Ovary (tissue), 9 donors: ENCODE data around the gene AOPEP. TPM values are rescaled to one million over a fixed set of nuclear protein-coding genes. Genes with fewer than 3 reads are reported as not detected.

Experiments used
- DNase-seq, 5 donors: peaks; one replicate each; pipeline ENCODE4 v3.0.0-alpha.2; 2019 to 2020
- H3K27ac ChIP-seq, 2 donors: fragments of 200-600 bp; one replicate each; pipeline versions ENCODE4 v1.5.1 to v1.8.0; 2019 to 2022
- H3K27me3 ChIP-seq: fragments of 200-600 bp; one replicate; pipeline ENCODE4 v1.8.0; 2022
- H3K36me3 ChIP-seq: fragments of 200-600 bp; sonication (generic); one replicate; pipeline ENCODE4 v1.5.1; 2019
- H3K4me1 ChIP-seq: one replicate; pipeline ENCODE4 v1.8.1; 2013; ENCODE audit warnings: mild to moderate bottlenecking, moderate library complexity; ENCODE audit not compliant: insufficient read depth
- H3K4me3 ChIP-seq: fragments of 200-600 bp; sonication (generic); one replicate; pipeline ENCODE4 v1.5.1; 2017
- H3K9me3 ChIP-seq, 2 donors: fragments of 200-600 bp in 1 of 2; sonication (generic) in 1 of 2; one replicate each; pipeline versions ENCODE4 v1.5.1 to v1.8.1; 2013 to 2019; ENCODE audit warnings: mild to moderate bottlenecking in 1 of 2, moderate library complexity in 1 of 2
- EP300 ChIP-seq: sonication (generic); formaldehyde crosslinking; IDR thresholded peaks from one replicate; pipeline ENCODE4 v1.6.1; 2017; ENCODE audit warnings: antibody characterized with exemption
- POLR2A ChIP-seq: fragments of 450-650 bp; IDR thresholded peaks from one replicate; pipeline ENCODE4 v1.6.1; 2017; ENCODE audit warnings: antibody characterized with exemption, mild to moderate bottlenecking, moderate library complexity
- WGBS, 3 donors: extraction: QIAGEN DNeasy Blood & Tissue Kit in 1 of 3; methylation state at CpG; one replicate each; pipeline versions ENCODE4 v1.1.5 to v1.1.7; 2013 to 2017; 5-methylcytosine and 5-hydroxymethylcytosine counted together
- intact Hi-C, 4 donors: fragments of 100-400 bp; cut with DNase I; formaldehyde crosslinking; loops; one replicate each; pipeline versions ENCODE4 v1.11.0 to v1.15.1; 2022 to 2023
- polyA plus RNA-seq, 2 donors: library from polyadenylated mRNA; stranded (reverse); fragments of 200-250 nt in 1 of 2; fragments of 350-450 nt in 1 of 2; fragmentation: Illumina TruSeq in 1 of 2; extraction: RNeasy Lipid Tissue Mini Kit (QIAGEN cat#74804) in 1 of 2; gene quantifications; one replicate each; pipeline ENCODE4 v1.2.3, GENCODE V29; 2013 to 2014
- total RNA-seq, 7 donors: library from RNA; depleted of rRNA in 2 of 7; stranded (reverse); fragments of >200 nt in 2 of 7; fragmentation: NEBNext Ultra II Directional in 3 of 7; extraction: Animal tissue kit (Norgen Biotek cat#: 25700) in 3 of 7; gene quantifications; one replicate each; pipeline versions ENCODE4 v1.1.0 to v1.2.4, GENCODE V29; 2016 to 2023
- TF ChIP-seq, protein P1 (sequence below), 3 donors: fragments of 450-650 bp in 2 of 3; fragments of 200-600 bp in 1 of 3; IDR thresholded peaks; one replicate each; pipeline versions ENCODE4 v1.5.1 to v1.8.0; 2016 to 2022; ENCODE audit warnings: antibody characterized with exemption in 3 of 3, mild to moderate bottlenecking in 1 of 3
- donor health status: DM: no; HTN: no; CAD: no; lungs with moderate emphysema.
- donor health status: DM: no; HTN: no; CAD: no.
- donor health status: Bipolar disorder and iron deficiency.
- donor health status: DM: yes; HTN: yes; CAD: no.
- donor health status: DM: no; HTN: no; CAD: no.
- donor health status: DM: yes; HTN: yes; CAD: no.

The AOPEP gene
- total and polyA plus RNA-seq, 9 donors: 40.0 to 141 (median 82.1) TPM

DNA sequence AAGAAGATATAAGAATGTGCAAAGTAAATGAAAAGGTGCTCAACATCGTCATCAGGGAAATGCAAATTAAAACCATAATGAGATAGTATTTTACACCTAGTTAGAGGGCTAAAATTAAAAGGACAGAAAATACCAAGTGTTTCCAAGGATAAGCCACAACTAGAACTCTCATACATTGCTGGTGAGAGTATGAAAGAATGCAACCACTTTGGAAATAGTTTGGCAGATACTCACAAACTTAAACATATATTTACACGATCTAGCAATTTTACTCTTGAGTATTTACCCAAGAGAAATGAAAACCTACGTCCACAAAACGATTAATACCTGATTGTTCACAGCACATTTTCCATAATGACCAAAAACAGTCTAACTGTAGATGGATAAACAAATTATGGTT, 51.5 kb downstream of the AOPEP start:
- no peaks in the 10 kb centered on the region for H3K9me3 ChIP-seq
- H3K36me3 ChIP-seq: no peaks in the 10 kb centered on the region
- intact Hi-C loops: loop anchor here in 1 of 4 donors (10.0 kb wide), 1 partner anchor 93 kb away; no protein-coding TSS in a partner anchor
- 91 to 95% (median 92%) methylated on average over 4 of the region's 4 CpGs for WGBS, 3 donors
- TF ChIP-seq, protein P1, sequence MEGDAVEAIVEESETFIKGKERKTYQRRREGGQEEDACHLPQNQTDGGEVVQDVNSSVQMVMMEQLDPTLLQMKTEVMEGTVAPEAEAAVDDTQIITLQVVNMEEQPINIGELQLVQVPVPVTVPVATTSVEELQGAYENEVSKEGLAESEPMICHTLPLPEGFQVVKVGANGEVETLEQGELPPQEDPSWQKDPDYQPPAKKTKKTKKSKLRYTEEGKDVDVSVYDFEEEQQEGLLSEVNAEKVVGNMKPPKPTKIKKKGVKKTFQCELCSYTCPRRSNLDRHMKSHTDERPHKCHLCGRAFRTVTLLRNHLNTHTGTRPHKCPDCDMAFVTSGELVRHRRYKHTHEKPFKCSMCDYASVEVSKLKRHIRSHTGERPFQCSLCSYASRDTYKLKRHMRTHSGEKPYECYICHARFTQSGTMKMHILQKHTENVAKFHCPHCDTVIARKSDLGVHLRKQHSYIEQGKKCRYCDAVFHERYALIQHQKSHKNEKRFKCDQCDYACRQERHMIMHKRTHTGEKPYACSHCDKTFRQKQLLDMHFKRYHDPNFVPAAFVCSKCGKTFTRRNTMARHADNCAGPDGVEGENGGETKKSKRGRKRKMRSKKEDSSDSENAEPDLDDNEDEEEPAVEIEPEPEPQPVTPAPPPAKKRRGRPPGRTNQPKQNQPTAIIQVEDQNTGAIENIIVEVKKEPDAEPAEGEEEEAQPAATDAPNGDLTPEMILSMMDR (IDR thresholded peaks at IDR 0.05): no peak
- H3K27me3 ChIP-seq: no peaks in the 10 kb centered on the region
- no peak overlapping the region for H3K27ac ChIP-seq
- no peak for DNase-seq
- no peak overlapping the region for H3K4me3 ChIP-seq
- peaks cover 2% of the 10 kb centered on the region for H3K4me1 ChIP-seq

DNA sequence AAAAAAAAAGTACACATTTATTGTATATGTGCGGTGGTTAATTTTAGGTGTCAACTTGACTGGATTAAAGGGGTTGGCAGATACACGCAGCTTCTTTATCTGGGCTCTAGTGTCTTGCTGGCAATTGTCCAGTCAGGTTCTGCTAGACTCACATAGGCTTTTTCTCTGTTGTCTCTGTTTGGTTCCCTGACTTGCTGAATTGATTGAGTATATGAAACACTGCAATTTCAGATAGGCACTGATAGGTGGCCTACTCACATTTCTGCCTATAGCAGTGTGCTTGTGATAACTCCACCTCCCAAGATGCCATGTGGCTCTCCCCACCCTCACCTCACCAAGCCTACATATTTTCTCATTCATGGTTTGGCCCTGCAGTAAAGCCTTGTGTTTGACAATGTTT, 52.5 kb downstream of the AOPEP start:
- no peaks in the 10 kb centered on the region for H3K36me3 ChIP-seq
- no peaks in the 10 kb centered on the region for H3K9me3 ChIP-seq
- DNase-seq: no peak
- H3K4me1 ChIP-seq: peaks cover 3% of the 10 kb centered on the region
- H3K27ac ChIP-seq: no peak overlapping the region
- no peaks in the 10 kb centered on the region for H3K27me3 ChIP-seq
- TF ChIP-seq POLR2A (no peak), EP300 (no peak)
- TF ChIP-seq, protein P1 (IDR thresholded peaks at IDR 0.05): no peak
- WGBS, 3 donors: 78 to 86% (median 82%) methylated on average over 2 of the region's 2 CpGs
- intact Hi-C loops: loop anchor here in 1 of 4 donors (10.0 kb wide), 1 partner anchor 94 kb away; no protein-coding TSS in a partner anchor
- no peak overlapping the region for H3K4me3 ChIP-seq

DNA sequence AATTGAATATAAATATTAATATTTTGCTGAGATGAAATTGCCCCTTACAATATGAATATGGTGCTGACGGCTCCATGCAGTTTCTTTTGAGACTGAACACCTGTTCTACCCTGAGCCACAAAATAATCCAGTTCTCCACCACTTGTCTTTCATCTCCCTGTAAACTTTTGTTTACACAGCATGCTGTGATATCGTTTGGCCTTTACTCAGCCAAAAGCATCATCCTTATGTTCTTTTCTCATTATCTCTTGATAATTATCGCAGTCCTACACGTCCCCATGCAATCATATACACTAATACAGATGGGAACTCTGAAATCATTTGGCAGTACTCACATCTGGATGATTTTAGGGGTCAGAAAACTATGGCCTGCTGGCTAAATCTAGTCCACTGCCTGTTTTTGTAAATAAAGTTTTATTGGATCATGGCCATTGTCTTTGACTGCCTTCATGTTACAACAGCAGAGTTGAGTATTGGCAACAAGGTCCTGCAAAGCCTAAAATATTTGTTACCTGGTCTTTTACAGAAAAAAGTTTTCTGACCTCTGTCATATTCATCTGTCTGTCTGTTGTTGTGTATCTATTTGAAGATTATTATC, 53.3 kb downstream of the AOPEP start:
- intact Hi-C loops: loop anchor here in 2 of 4 donors (5.0 to 10.0 kb wide), 3 partner anchors 95 to 348 kb away; no protein-coding TSS in a partner anchor
- Histone ChIP-seq H3K27me3 (no peaks in the 10 kb centered on the region), H3K36me3 (no peaks in the 10 kb centered on the region), H3K4me1 (peaks cover 3% of the 10 kb centered on the region), H3K27ac (no peak overlapping the region), H3K9me3 (no peaks in the 10 kb centered on the region), H3K4me3 (no peak overlapping the region)
- TF ChIP-seq EP300: no peak
- TF ChIP-seq, protein P1 (IDR thresholded peaks at IDR 0.05): no peak
- no peak for TF ChIP-seq POLR2A
- 87 to 88% (median 87%) methylated on average over 4 of the region's 4 CpGs for WGBS, 3 donors
- no peak for DNase-seq

DNA sequence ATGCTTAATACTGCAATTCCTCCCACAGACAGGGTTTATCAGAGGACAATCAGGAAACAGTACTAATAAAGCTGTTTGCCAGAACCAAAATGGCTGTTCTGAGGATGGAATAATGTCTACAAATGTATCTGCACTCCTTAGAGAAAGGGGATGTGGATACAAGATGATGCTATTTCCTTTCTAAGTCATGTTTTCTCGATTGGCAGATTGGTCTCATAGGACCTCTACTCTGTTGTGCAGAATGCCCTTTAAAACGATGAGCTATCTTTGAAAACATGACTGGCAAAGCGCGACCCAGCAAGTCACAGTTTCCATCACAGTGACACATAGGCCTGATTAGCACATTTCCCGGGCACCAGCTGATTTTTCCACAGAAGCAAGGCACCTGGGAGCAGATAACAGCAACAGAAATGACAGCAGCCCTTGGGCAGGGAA, 54.0 kb downstream of the AOPEP start:
- H3K27ac ChIP-seq: no peak overlapping the region
- TF ChIP-seq, protein P1 (IDR thresholded peaks at IDR 0.05): no peak
- TF ChIP-seq EP300 (no peak), POLR2A (no peak)
- intact Hi-C loops: loop anchor here in 2 of 4 donors (5.0 to 10.0 kb wide), 2 partner anchors 224 to 347 kb away; no protein-coding TSS in a partner anchor
- peaks cover 3% of the 10 kb centered on the region for H3K4me1 ChIP-seq
- no peaks in the 10 kb centered on the region for H3K27me3 ChIP-seq
- no peak overlapping the region for H3K4me3 ChIP-seq
- 74 to 87% (median 84%) methylated on average over 5 of the region's 5 CpGs for WGBS, 3 donors
- H3K9me3 ChIP-seq: no peaks in the 10 kb centered on the region
- H3K36me3 ChIP-seq: no peaks in the 10 kb centered on the region
- no peak for DNase-seq
